HG03039 (cell line): ENCODE results near the gene TRIM3.
A peak's percentile ranks its signal among the peaks of the same experiment; 100 is the strongest.

Experiments
- ATAC-seq: cut with Tn5 transposase; IDR thresholded peaks from one replicate; pipeline ENCODE4 v1.9.1; 2021; ENCODE audit warnings: mild to moderate bottlenecking, moderate library complexity; ENCODE audit not compliant: unreplicated experiment

The TRIM3 gene

GRCh38 chr11:6481012-6481923 lies 7.5 kb upstream of the TRIM3 start, which contains the start of the genes ARFIP2 and TIMM10B:
TSS of gene ARFIP2 (minus strand) at chr11:6481331. CDS start at chr11:6480421, 910 bp downstream.
TSS of gene TIMM10B (plus strand) at chr11:6481501. CDS start at chr11:6481517, 16 bp downstream.
- ATAC-seq = peak; percentile 99

- no peak for ATAC-seq
These were observed 6.7 kb upstream of the TRIM3 start for GRCh38 chr11:6480299-6480914.

- no peak for ATAC-seq
These were observed 2.8 kb upstream of the TRIM3 start for GRCh38 chr11:6476571-6476970.

- ATAC-seq = no peak
These were observed 2.2 kb upstream of the TRIM3 start for GRCh38 chr11:6475936-6476335.

- ATAC-seq = no peak
These were observed 1.2 kb upstream of the TRIM3 start for GRCh38 chr11:6474806-6475500.

GRCh38 chr11:6474413-6474792 lies 662 bp upstream of the TRIM3 start:
- no peak for ATAC-seq

DNA sequence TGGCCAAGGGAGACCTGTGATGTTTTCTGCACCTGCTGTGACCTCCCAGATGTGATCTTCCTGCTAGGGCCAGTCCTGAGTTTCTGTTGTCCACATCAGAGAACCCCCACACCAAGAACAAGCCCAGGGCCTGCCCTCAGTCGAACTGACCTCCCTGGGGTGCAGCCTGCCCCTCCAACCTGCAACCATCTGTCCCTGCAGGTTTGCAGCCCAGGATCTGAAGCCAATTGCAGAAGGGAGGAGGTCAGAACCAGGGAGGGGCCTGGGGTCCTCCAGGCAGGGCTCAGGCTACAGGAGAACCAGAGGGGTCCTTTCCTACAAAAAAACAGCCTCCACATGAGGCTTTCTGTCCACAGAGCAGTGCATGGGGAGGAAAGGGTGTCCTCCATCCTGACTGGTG lies 807 bp downstream of the TRIM3 start:
- ATAC-seq = no peak

GRCh38 chr11:6469599-6469998 lies 4.1 kb downstream of the TRIM3 start:
- ATAC-seq = no peak

GRCh38 chr11:6468712-6469495 lies 4.8 kb downstream of the TRIM3 start:
- peak; percentile 69 for ATAC-seq

- ATAC-seq = no peak
These were observed 14.7 kb downstream of the TRIM3 start for GRCh38 chr11:6459099-6459450.

DNA sequence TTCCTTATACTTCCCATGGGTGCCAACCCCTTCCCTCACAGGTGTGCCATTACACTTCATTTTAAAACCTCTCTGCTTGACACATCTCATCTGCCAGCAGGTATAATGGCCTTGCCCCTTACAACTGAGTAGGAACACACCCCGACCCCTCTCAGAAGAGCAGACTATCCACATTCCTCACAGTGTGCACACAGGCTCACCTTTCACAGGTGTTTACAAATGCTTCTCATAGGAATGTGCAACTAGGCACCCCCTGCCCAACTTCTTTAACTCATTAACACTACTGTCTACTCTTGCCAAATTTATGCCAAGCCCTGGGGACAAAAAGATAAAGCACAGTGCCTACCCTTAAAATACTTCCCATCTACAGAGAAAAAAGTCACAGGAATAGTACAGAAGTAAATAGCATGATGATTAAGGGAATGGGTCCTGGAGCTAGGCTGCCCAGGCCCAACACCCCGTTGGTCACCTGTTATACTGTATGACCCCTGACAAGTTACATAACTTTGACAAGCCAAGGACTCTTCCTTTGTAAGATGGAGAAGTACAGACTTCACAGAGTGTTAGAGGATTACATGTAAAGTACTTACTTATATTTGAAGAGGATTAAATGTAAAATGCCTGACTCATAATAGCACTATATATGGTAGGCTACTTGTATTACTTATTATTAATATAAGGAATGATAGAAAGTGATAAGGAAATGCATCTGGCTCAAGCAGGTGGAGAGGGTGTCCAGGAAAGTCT lies 15.2 kb downstream of the TRIM3 start:
- no peak for ATAC-seq

GRCh38 chr11:6457581-6458320 lies 16.0 kb downstream of the TRIM3 start:
- ATAC-seq = no peak

DNA sequence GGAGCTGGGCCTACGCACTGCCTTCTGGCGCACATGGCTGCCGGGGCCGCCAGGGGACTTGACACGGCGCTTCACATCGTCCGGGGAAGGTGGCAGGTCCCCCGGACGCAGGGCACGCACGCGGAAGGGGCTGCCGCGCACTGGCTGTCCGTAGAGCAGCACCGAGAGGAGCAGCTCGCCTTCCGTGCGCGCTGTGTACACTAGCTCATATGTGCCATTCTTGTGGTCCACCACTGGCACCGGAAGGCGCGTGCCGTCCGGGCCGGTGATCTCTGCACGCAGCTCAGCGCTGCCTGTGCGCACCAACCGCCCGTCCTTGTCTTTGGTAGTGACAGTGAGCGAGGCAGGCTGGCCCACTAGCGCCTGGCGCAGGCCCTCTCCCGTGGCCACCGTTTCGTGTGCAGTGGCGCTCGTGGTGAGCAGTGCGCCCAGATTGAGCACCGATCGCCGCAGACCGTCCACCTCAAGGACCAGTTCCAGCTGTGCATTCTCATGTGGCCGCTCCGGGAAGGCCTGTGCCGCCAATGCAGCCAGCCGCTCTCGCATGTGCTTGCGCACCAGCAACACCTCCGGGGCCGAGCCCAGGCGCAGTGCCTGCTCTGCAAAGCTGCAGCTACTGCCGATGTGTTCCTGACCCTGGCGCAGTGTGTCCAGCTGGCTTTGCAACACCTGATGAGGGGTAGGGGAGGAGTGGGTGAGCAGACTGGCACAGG lies 17.2 kb downstream of the TRIM3 start:
- ATAC-seq = no peak

DNA sequence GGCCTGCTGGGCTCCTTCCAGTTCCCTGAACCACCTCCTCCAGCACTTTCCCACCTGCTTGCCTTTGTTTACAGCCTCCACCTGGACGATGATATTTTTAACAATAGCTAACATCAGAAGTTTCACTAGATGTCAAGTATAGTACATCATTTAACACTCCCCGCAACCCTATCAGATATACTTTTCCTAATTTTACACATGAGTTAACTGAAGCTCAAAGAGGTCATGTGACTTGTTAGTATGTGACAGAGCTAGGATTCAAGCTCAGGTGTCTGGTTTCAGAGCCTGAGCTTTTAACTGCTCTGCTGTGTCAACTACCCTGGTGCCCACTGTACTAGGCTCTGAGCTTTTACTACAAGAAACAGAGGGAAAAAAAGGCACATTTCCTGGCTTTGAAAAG lies 18.7 kb downstream of the TRIM3 start:
- no peak for ATAC-seq

- ATAC-seq = no peak
These were observed 20.6 kb downstream of the TRIM3 start for GRCh38 chr11:6453152-6453551.

GRCh38 chr11:6452219-6452618 lies 21.5 kb downstream of the TRIM3 start:
- ATAC-seq = no peak

- no peak for ATAC-seq
These were observed 25.2 kb downstream of the TRIM3 start for GRCh38 chr11:6448574-6448973.

GRCh38 chr11:6443269-6444003 lies 30.3 kb downstream of the TRIM3 start:
- peak; percentile 68 for ATAC-seq
